Endometrial microvascular endothelial cells (primary cell): ENCODE data around the gene NDUFAF3. TPM values are rescaled to one million over a fixed set of nuclear protein-coding genes. Genes with fewer than 3 reads are reported as not detected.

Experiments
- in situ Hi-C: cut with HindIII; loops from 2 replicates; pipeline ENCODE4 v1.10.0; 2017; ENCODE audit warnings: low sequenced_read_pairs, low pct_unique_long_range_greater_than_20kb; ENCODE audit errors: inconsistent ontology term
- total RNA-seq: library from RNA; depleted of rRNA; stranded (reverse); fragments of >200 nt; gene quantifications from one replicate; pipeline ENCODE4 v1.2.3, GENCODE V29; 2015; ENCODE audit errors: inconsistent ontology term

Gene NDUFAF3
- total RNA-seq, 1 donor from 2014 or later = 129 TPM

GRCh38 chr3:49015765-49016164 is 6.2 kb upstream of the NDUFAF3 start:
- in situ Hi-C loops = no loop called here

GRCh38 chr3:49016414-49017228 is 5.3 kb upstream of the NDUFAF3 start:
- in situ Hi-C loops = no loop called here

- in situ Hi-C loops = no loop called here
Measured at GRCh38 chr3:49017229-49017970, 4.5 kb upstream of the NDUFAF3 start.

- in situ Hi-C loops = no loop called here
Measured at GRCh38 chr3:49017971-49018706, 3.8 kb upstream of the NDUFAF3 start, which contains the start of gene DALRD3. TSS of gene DALRD3 (minus strand) at chr3:49018580. CDS start at chr3:49018564, 16 bp downstream.

GRCh38 chr3:49018707-49019006 is 3.3 kb upstream of the NDUFAF3 start:
- in situ Hi-C loops = no loop called here

- in situ Hi-C loops = no loop called here
Measured at GRCh38 chr3:49019941-49020329, 2.0 kb upstream of the NDUFAF3 start.

- in situ Hi-C loops = no loop called here
Measured at GRCh38 chr3:49020330-49021212, 1.4 kb upstream of the NDUFAF3 start.

- in situ Hi-C loops = no loop called here
Measured at GRCh38 chr3:49021213-49021812, 608 bp upstream of the NDUFAF3 start.

- in situ Hi-C loops = no loop called here
Measured at GRCh38 chr3:49022688-49023171, 809 bp downstream of the NDUFAF3 start.

GRCh38 chr3:49023775-49024174 is 1.9 kb downstream of the NDUFAF3 start:
- in situ Hi-C loops = no loop called here

GRCh38 chr3:49024449-49024848 is 2.5 kb downstream of the NDUFAF3 start:
- in situ Hi-C loops = no loop called here

GRCh38 chr3:49025005-49025792 is 3.3 kb downstream of the NDUFAF3 start:
- in situ Hi-C loops = no loop called here

- in situ Hi-C loops = no loop called here
Measured at GRCh38 chr3:49025793-49026520, 4.0 kb downstream of the NDUFAF3 start.

- in situ Hi-C loops = no loop called here
Measured at GRCh38 chr3:49026536-49026935, 4.6 kb downstream of the NDUFAF3 start.

- in situ Hi-C loops = no loop called here
Measured at GRCh38 chr3:49027634-49028033, 5.7 kb downstream of the NDUFAF3 start.

GRCh38 chr3:49028298-49028672 is 6.4 kb downstream of the NDUFAF3 start:
- in situ Hi-C loops = no loop called here
